RWPE2 (cell line): ENCODE measurements around the gene SFXN4.
A peak's percentile ranks its signal among the peaks of the same experiment; 100 is the strongest.

Experiments
- ATAC-seq: fragments of 200-7000 bp; cut with Tn5 transposase; 3 replicates; pipeline ENCODE4 v1.9.1; 2021; ENCODE audit warnings: low read depth
- DNase-seq: peaks from one replicate; pipeline ENCODE4 v3.0.0-alpha.2; 2020; ENCODE audit warnings: low spot score
- H3K27ac ChIP-seq: fragments of 450-650 bp; 2 replicates; pipeline ENCODE4 v1.5.1; 2017; ENCODE audit warnings: mild to moderate bottlenecking; ENCODE audit not compliant: poor library complexity, severe bottlenecking
- H3K27me3 ChIP-seq: fragments of 250-450 bp; sonication (Bioruptor Pico); 2 replicates; pipeline ENCODE4 v1.5.1; 2021; ENCODE audit warnings: mild to moderate bottlenecking, moderate library complexity; ENCODE audit not compliant: insufficient read depth, poor library complexity, severe bottlenecking
- H3K36me3 ChIP-seq: fragments of 250-450 bp; sonication (Bioruptor Pico); 2 replicates; pipeline ENCODE4 v1.5.1; 2020; ENCODE audit warnings: low read depth, mild to moderate bottlenecking, moderate library complexity
- H3K4me1 ChIP-seq: fragments of 250-450 bp; sonication (Bioruptor Pico); 2 replicates; pipeline ENCODE4 v1.5.1; 2021; ENCODE audit warnings: mild to moderate bottlenecking, moderate library complexity; ENCODE audit not compliant: insufficient read depth, poor library complexity, severe bottlenecking
- H3K4me3 ChIP-seq: fragments of 250-450 bp; sonication (Bioruptor Pico); 2 replicates; pipeline ENCODE4 v1.5.1; 2021; ENCODE audit warnings: mild to moderate bottlenecking, moderate library complexity; ENCODE audit not compliant: severe bottlenecking
- H3K9me3 ChIP-seq: fragments of 250-450 bp; sonication (Bioruptor Pico); 2 replicates; pipeline ENCODE4 v1.5.1; 2021; ENCODE audit warnings: mild to moderate bottlenecking, moderate library complexity; ENCODE audit not compliant: severe bottlenecking
- TF ChIP-seq, protein P1 (sequence below): fragments of 450-650 bp; IDR thresholded peaks from one replicate; pipeline ENCODE4 v1.5.1; 2017; ENCODE audit warnings: mild to moderate bottlenecking, moderate library complexity; ENCODE audit not compliant: poor library complexity, severe bottlenecking

Gene SFXN4

DNA sequence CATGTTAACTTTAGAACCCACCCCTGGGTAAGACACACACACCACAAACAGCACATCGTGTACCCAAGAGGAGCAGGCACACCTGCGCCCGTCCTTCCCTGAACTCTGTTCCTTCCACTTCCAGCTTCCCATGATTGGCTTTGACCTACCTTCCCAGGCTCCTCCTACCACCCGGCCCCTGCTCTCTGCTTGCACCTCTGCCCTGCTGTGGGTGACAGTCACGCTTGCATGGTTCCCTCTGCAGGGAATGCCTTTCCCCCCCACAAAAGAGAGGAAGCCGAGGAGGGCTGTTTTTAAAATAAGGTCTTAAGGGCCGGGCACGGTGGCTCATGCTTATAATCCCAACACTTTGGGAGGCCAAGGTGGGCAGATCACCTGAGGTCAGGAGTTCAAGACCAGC, 16.4 kb downstream of the SFXN4 start:
- H3K9me3 ChIP-seq, result no peaks in the 10 kb centered on the region
- no peaks in the 10 kb centered on the region for H3K27me3 ChIP-seq
- DNase-seq (no peak), ATAC-seq (no peak)
- no peaks in the 10 kb centered on the region for H3K4me1 ChIP-seq
- H3K36me3 ChIP-seq, result peaks cover 63% of the 10 kb centered on the region
- H3K27ac ChIP-seq, result no peak overlapping the region
- no peak overlapping the region for H3K4me3 ChIP-seq
- TF ChIP-seq, protein P1, sequence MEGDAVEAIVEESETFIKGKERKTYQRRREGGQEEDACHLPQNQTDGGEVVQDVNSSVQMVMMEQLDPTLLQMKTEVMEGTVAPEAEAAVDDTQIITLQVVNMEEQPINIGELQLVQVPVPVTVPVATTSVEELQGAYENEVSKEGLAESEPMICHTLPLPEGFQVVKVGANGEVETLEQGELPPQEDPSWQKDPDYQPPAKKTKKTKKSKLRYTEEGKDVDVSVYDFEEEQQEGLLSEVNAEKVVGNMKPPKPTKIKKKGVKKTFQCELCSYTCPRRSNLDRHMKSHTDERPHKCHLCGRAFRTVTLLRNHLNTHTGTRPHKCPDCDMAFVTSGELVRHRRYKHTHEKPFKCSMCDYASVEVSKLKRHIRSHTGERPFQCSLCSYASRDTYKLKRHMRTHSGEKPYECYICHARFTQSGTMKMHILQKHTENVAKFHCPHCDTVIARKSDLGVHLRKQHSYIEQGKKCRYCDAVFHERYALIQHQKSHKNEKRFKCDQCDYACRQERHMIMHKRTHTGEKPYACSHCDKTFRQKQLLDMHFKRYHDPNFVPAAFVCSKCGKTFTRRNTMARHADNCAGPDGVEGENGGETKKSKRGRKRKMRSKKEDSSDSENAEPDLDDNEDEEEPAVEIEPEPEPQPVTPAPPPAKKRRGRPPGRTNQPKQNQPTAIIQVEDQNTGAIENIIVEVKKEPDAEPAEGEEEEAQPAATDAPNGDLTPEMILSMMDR, result no peak

DNA sequence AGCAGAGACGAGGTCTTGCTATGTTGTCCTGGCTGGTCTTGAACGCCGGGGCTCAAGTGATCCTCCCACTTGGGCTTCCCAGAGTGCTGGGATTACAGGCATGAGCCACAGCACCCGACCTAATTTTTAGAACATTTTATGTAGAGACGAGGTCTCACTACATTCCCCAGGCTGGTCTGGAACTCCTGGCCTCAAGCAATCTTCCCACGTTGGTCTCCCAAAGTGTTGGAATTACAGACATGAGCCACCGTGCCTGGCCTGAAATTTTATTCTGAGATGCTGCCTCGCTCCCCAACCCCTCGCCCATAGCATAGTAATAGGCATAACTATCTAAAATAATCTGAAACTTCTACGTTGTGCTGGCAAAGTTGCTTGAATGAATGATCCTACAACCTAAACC, 21.9 kb downstream of the SFXN4 start:
- H3K4me1 ChIP-seq, result no peaks in the 10 kb centered on the region
- TF ChIP-seq, protein P1, result no peak
- no peak overlapping the region for H3K4me3 ChIP-seq
- peaks cover 37% of the 10 kb centered on the region for H3K36me3 ChIP-seq
- H3K9me3 ChIP-seq, result no peaks in the 10 kb centered on the region
- ATAC-seq (no peak), DNase-seq (no peak)
- no peak overlapping the region for H3K27ac ChIP-seq
- no peaks in the 10 kb centered on the region for H3K27me3 ChIP-seq

DNA sequence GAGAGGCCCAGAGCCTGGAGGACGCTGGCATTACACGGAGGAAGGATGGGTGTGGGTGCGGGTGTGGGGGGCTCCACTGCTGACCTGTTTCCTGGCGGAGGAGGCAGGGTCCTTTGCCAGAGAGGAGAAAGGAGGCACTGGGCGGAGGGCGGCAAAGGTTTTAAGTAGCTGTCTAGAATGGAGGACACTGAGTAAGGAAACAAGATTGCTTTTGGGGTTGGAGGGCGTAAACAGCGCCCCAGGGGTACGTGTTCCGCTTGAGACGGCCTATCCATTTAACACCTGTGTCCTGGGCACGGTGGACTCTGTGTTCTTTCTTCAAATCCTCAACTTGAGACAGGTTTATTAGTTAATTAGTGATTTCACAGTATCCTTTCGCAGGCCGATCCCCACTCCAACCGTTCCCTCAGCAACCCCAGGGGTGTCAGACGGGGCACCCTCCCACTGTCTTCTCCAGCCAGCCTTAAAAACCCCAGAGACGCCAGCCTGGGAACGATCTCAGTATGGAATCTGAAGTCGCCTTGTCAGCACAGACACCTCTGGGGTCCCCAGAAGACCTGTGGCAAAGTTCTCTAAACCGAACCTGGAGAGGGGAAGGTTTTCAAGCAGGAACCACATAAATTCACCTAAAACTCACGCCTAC, 24.8 kb downstream of the SFXN4 start:
- Histone ChIP-seq H3K9me3 (no peaks in the 10 kb centered on the region), H3K27ac (no peak overlapping the region), H3K36me3 (peaks cover 23% of the 10 kb centered on the region), H3K4me3 (no peak overlapping the region), H3K27me3 (no peaks in the 10 kb centered on the region), H3K4me1 (no peaks in the 10 kb centered on the region)
- TF ChIP-seq, protein P1, result no peak
- DNase-seq (no peak), ATAC-seq (no peak)

DNA sequence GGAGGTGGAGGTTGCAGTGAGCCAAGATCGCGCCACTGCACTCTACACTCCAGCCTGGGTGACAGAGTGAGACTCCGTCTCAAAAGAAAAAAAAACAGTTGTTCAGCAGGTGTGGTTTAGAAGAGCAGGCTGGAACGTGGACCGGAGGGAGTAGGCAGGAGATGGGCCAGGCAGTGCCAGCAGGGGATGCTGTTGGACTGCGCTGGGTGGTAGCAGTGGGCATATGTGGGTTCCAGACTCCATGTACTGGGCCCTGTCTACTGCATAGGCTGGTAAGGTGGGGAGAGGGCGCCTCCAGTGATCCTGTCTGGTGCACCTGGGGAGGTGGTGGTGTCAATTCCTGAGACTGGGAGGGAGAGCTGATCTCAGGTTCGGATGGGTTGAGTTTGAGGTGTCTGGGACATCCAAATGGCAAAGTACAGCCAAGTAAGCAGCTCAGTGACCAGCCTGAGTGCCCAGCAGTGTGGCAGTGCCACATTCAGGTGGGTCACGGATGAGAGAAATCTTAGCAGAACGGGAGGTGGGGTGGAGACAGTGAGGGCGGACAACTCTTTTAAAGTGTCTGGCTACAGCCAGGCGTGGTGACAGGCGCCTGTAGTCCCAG, 25.9 kb downstream of the SFXN4 start:
- no peak overlapping the region for H3K4me3 ChIP-seq
- TF ChIP-seq, protein P1, result peak; percentile 61
- H3K9me3 ChIP-seq, result no peaks in the 10 kb centered on the region
- H3K4me1 ChIP-seq, result no peaks in the 10 kb centered on the region
- H3K27ac ChIP-seq, result no peak overlapping the region
- H3K27me3 ChIP-seq, result no peaks in the 10 kb centered on the region
- DNase-seq (no peak), ATAC-seq (peak; percentile 85)
- H3K36me3 ChIP-seq, result peaks cover 16% of the 10 kb centered on the region
